NCI-H446 treated with DMSO at 0.1 percent for 48 hours (cell line): Measurements from ENCODE around the gene FMN2.

ENCODE experiments used
- DNase-seq: peaks from one replicate; lab custom pipeline; 2025; lab: John Stamatoyannopoulos, UW

Gene FMN2

GRCh38 chr1:240491796-240492195 is 400.1 kb downstream of the FMN2 start:
- no peak for DNase-seq

- DNase-seq: no peak
Measured at GRCh38 chr1:240492832-240493440, 401.3 kb downstream of the FMN2 start.

GRCh38 chr1:240495601-240496000 is 403.9 kb downstream of the FMN2 start:
- no peak for DNase-seq

- DNase-seq: no peak
Measured at GRCh38 chr1:240496356-240496755, 404.7 kb downstream of the FMN2 start.

GRCh38 chr1:240496941-240497340 is 405.3 kb downstream of the FMN2 start:
- no peak for DNase-seq

- no peak for DNase-seq
Measured at GRCh38 chr1:240497908-240498307, 406.2 kb downstream of the FMN2 start.

GRCh38 chr1:240498335-240498734 is 406.7 kb downstream of the FMN2 start:
- DNase-seq: no peak

GRCh38 chr1:240499012-240499411 is 407.3 kb downstream of the FMN2 start:
- DNase-seq: no peak

GRCh38 chr1:240500647-240501046 is 409.0 kb downstream of the FMN2 start:
- DNase-seq: no peak

- DNase-seq: no peak
Measured at GRCh38 chr1:240501115-240501514, 409.4 kb downstream of the FMN2 start.

GRCh38 chr1:240503036-240503435 is 411.4 kb downstream of the FMN2 start:
- no peak for DNase-seq

GRCh38 chr1:240503558-240503957 is 411.9 kb downstream of the FMN2 start:
- DNase-seq: no peak

GRCh38 chr1:240506176-240506575 is 414.5 kb downstream of the FMN2 start:
- DNase-seq: no peak

- no peak for DNase-seq
Measured at GRCh38 chr1:240508201-240508600, 416.5 kb downstream of the FMN2 start.

- no peak for DNase-seq
Measured at GRCh38 chr1:240508950-240509349, 417.3 kb downstream of the FMN2 start.

- DNase-seq: no peak
Measured at GRCh38 chr1:240511789-240512188, 420.1 kb downstream of the FMN2 start.

GRCh38 chr1:240515505-240515904 is 423.8 kb downstream of the FMN2 start:
- DNase-seq: no peak

- DNase-seq: no peak
Measured at GRCh38 chr1:240516069-240516468, 424.4 kb downstream of the FMN2 start.

- DNase-seq: no peak
Measured at GRCh38 chr1:240517891-240518290, 426.2 kb downstream of the FMN2 start.

- no peak for DNase-seq
Measured at GRCh38 chr1:240522122-240522822, 430.6 kb downstream of the FMN2 start.

GRCh38 chr1:240524356-240525069 is 432.8 kb downstream of the FMN2 start:
- DNase-seq: no peak
